Stomach (tissue), 4 donors: ENCODE results near the gene FBXL14.

Source experiments
- EP300 ChIP-seq: sonication (generic); formaldehyde crosslinking; IDR thresholded peaks from one replicate; pipeline ENCODE4 v1.6.1; 2017; ENCODE audit warnings: antibody characterized with exemption
- TF ChIP-seq, protein P1 (sequence below), 7 experiments: fragments of 450-650 bp in 4 of 7; fragments of 200-600 bp in 3 of 7; sonication (generic) in 3 of 7; IDR thresholded peaks; one replicate each; pipeline ENCODE4 v1.5.1; 2016 to 2019; ENCODE audit warnings: antibody characterized with exemption in 7 of 7, control low read depth in 2 of 7, mild to moderate bottlenecking in 1 of 7

DNA sequence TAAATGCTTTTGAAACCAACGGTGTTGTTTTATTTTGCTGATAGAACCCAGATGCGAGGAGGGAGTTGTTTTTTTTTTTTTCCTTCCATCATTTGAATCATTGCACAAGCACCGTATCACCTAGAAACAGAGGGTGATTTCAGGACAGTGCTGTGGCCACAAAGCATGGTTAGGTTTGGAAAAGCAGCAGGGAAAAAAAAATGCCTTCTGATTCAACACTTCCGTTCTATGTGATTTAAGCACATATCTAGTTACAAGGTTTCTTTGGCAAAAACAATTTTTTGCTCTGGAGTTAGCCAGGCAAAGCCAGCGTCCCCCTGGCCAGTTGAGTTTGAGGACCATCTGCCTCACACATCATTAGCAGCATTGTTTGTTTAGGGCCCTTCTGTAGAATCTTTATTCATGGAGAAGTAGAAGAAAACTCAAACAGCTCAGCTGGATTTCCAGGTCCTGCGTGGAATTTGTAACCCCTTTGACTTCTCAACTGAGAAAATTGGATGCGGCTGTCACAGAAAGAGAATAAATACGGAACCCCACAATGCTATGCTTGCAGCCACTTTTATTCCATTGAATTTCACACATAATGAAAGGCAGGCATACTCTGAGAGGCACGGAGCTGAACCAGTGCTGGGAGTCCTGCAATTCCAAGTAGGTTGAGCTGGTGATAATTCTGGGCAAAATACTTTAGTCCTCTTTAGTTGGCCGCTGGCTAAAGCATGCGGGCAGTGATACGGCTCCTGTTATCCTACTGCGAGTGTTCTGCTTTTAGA, 17.6 kb upstream of the FBXL14 start:
- TF ChIP-seq, protein P1, sequence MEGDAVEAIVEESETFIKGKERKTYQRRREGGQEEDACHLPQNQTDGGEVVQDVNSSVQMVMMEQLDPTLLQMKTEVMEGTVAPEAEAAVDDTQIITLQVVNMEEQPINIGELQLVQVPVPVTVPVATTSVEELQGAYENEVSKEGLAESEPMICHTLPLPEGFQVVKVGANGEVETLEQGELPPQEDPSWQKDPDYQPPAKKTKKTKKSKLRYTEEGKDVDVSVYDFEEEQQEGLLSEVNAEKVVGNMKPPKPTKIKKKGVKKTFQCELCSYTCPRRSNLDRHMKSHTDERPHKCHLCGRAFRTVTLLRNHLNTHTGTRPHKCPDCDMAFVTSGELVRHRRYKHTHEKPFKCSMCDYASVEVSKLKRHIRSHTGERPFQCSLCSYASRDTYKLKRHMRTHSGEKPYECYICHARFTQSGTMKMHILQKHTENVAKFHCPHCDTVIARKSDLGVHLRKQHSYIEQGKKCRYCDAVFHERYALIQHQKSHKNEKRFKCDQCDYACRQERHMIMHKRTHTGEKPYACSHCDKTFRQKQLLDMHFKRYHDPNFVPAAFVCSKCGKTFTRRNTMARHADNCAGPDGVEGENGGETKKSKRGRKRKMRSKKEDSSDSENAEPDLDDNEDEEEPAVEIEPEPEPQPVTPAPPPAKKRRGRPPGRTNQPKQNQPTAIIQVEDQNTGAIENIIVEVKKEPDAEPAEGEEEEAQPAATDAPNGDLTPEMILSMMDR (IDR thresholded peaks at IDR 0.05) = no peak
- no peak for TF ChIP-seq EP300
